Measurements from ENCODE around the gene FBXL17. TPM values are rescaled to one million over a fixed set of nuclear protein-coding genes. Genes with fewer than 3 reads are reported as not detected.

Gene FBXL17
- total RNA-seq, 1 donor from 2014 or later = 7.0 TPM

DNA sequence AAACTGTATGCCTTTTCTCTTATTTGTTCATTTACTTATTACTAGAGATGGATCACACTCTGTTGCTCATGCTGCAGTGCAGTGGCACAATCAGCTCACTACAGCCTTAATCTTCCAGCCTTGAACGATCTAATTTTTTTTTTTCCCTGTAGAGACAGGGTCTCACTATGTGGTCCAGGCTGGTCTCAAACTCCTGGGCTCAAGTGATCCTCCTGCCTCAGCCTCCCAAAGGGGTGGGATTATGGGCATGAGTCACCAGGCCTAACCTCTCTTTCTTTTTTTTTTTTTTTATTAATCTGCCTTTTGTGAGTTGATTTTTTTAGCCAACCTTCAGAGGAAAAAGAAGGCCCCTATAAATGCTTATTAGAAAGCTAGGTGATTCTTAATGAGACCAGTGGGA is 303.0 kb downstream of the FBXL17 start:
- Mint-ChIP-seq H3K36me3 (ENCODE audit: low read depth) (no peaks in the 10 kb centered on the region), H3K4me3 (ENCODE audit: low read depth) (no peak overlapping the region), H3K27ac (no peak overlapping the region), H3K27me3 (ENCODE audit: low read depth) (no peaks in the 10 kb centered on the region), H3K4me1 (ENCODE audit: low read depth) (no peaks in the 10 kb centered on the region), H3K9me3 (peaks cover 7% of the 10 kb centered on the region)
- intact Hi-C loops (cut with micrococcal nuclease) = no loop called here
- no peak for DNase-seq (ENCODE audit: low spot score)

DNA sequence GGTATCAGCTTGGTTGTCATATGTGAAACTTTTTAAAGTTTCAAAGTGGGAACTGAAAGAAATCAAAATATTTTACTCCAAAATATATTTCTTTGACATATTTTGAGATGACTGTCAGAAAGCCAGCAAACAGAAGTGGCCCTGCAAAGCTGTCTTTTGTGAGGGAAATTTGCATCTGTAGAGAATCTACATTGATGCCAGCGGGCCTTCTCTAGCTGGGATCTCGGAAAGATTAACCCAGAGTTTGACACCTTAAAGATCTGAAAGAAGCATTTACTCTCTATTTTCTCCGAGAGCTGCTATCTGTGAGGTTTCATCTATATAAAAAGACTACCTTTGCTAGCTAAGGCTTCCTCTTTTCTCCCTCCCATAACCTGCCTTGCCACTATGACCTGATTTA is 303.6 kb downstream of the FBXL17 start:
- no peak overlapping the region for H3K4me3 Mint-ChIP-seq (ENCODE audit: low read depth)
- intact Hi-C loops (cut with micrococcal nuclease) = no loop called here
- DNase-seq (ENCODE audit: low spot score) = no peak
- H3K4me1 Mint-ChIP-seq (ENCODE audit: low read depth) = no peaks in the 10 kb centered on the region
- no peak overlapping the region for H3K27ac Mint-ChIP-seq
- H3K27me3 Mint-ChIP-seq (ENCODE audit: low read depth) = no peaks in the 10 kb centered on the region
- no peaks in the 10 kb centered on the region for H3K36me3 Mint-ChIP-seq (ENCODE audit: low read depth)
- peaks cover 11% of the 10 kb centered on the region for H3K9me3 Mint-ChIP-seq

DNA sequence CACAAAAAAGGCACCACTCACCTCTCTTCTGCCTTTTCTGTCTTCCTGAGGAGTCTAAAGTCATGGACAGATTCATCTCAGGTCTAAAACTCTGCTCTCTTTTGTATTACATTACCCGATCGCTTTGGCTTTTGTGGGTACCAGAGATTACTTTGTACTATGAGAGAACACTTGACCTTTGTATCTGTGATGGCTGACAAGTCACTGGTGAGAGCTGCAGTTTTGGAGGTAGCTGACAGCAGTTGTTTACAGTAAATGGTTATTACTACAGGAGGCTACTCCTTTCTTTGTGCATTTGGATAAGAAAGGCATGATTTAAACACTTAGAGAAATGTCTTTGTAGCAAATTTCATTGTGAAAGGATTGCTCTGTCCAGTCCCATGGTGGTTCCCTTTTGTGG is 307.3 kb downstream of the FBXL17 start:
- Mint-ChIP-seq H3K27me3 (ENCODE audit: low read depth) (no peaks in the 10 kb centered on the region), H3K4me3 (ENCODE audit: low read depth) (no peak overlapping the region), H3K27ac (no peak overlapping the region), H3K4me1 (ENCODE audit: low read depth) (peaks cover under 1% of the 10 kb centered on the region), H3K36me3 (ENCODE audit: low read depth) (no peaks in the 10 kb centered on the region), H3K9me3 (peaks cover 17% of the 10 kb centered on the region)
- DNase-seq (ENCODE audit: low spot score) = no peak
- intact Hi-C loops (cut with micrococcal nuclease) = no loop called here

DNA sequence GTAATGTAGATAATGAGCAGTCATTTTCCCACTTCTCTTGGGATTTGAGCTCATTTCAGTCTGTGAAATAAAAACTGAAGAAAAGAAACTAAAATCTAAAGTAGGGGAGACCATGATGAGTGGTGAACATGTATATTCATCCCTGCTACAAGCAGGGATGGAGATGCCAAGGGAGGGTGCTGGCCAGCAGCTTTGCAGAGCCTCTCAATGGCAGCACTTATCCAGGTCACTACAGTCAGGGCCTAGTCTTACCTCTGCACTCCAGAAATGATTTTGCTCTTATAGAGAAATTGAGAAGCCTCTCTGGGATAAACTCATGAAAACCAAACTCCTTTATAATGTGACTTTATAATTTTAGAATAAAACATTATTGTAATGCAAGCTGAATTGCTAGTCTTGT is 317.6 kb downstream of the FBXL17 start:
- no peaks in the 10 kb centered on the region for H3K27me3 Mint-ChIP-seq (ENCODE audit: low read depth)
- intact Hi-C loops (cut with micrococcal nuclease) = no loop called here
- no peak for DNase-seq (ENCODE audit: low spot score)
- H3K36me3 Mint-ChIP-seq (ENCODE audit: low read depth) = no peaks in the 10 kb centered on the region
- H3K4me1 Mint-ChIP-seq (ENCODE audit: low read depth) = no peaks in the 10 kb centered on the region
- H3K4me3 Mint-ChIP-seq (ENCODE audit: low read depth) = no peak overlapping the region
- H3K27ac Mint-ChIP-seq = no peak overlapping the region
- H3K9me3 Mint-ChIP-seq = no peaks in the 10 kb centered on the region

DNA sequence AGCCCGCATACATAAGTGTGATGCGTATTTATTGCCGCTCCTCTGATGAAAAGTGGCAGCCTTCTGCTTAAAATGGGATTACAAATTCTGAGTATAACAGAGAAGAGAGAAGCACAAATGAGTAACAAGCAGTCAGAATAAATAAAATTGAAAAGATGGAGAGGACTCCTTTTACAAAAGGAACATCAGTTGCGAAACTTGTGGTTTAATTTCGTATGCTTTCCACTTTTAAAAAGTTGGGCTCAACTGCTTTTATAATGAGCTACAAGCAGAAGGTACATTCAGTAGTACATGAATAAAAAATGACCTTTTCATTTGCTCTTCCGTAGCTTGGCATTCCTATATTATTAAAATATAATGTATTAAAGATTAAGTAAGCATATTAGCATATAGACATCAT is 320.0 kb downstream of the FBXL17 start:
- no peak for DNase-seq (ENCODE audit: low spot score)
- Mint-ChIP-seq H3K27ac (no peak overlapping the region), H3K27me3 (ENCODE audit: low read depth) (no peaks in the 10 kb centered on the region), H3K36me3 (ENCODE audit: low read depth) (no peaks in the 10 kb centered on the region), H3K9me3 (no peaks in the 10 kb centered on the region), H3K4me3 (ENCODE audit: low read depth) (no peak overlapping the region), H3K4me1 (ENCODE audit: low read depth) (no peaks in the 10 kb centered on the region)
- intact Hi-C loops (cut with micrococcal nuclease) = no loop called here

DNA sequence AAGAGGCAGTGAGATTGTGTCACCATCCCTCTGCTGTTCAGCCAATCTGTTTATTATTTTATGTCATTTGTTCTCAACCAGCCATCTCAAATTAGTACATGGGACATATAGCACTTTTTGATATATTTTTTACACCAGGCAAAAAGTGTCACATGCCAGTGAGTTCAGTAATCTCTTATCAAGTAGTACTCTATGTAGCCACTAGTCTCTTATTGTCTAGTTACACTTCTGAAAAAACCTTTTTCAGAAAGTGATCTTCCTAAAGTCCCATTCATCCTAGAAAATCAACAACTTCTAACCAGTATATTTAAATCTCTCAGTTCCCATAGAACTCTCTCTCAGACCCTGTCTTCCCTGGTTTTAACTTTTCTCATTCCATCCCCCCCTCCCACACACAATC is 321.6 kb downstream of the FBXL17 start:
- no peak overlapping the region for H3K4me3 Mint-ChIP-seq (ENCODE audit: low read depth)
- H3K9me3 Mint-ChIP-seq = no peaks in the 10 kb centered on the region
- H3K27me3 Mint-ChIP-seq (ENCODE audit: low read depth) = peaks cover 2% of the 10 kb centered on the region
- no peak overlapping the region for H3K27ac Mint-ChIP-seq
- intact Hi-C loops (cut with micrococcal nuclease) = no loop called here
- H3K36me3 Mint-ChIP-seq (ENCODE audit: low read depth) = no peaks in the 10 kb centered on the region
- no peak for DNase-seq (ENCODE audit: low spot score)
- no peaks in the 10 kb centered on the region for H3K4me1 Mint-ChIP-seq (ENCODE audit: low read depth)

DNA sequence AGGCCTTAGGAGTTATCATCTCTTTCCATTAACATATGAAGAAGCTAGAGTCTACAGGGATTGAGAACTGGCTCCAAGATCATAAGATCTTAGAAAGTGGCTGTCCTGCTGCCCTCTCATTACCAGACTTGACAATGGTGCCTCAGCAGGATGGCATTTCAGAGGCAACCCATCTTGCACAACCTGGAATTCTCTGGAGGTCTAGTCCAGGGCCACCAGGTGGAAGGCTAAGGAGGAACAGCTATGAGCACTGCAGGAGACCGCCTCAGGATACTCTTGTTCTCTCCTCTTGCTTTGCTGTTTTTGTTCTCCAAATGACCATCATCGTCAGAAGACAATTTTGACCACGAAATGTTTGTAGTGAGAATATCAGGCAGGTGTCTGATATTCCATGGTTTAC is 322.6 kb downstream of the FBXL17 start:
- no peak for DNase-seq (ENCODE audit: low spot score)
- H3K4me1 Mint-ChIP-seq (ENCODE audit: low read depth) = no peaks in the 10 kb centered on the region
- no peak overlapping the region for H3K4me3 Mint-ChIP-seq (ENCODE audit: low read depth)
- H3K9me3 Mint-ChIP-seq = peaks cover 5% of the 10 kb centered on the region
- intact Hi-C loops (cut with micrococcal nuclease) = no loop called here
- peaks cover 2% of the 10 kb centered on the region for H3K27me3 Mint-ChIP-seq (ENCODE audit: low read depth)
- H3K36me3 Mint-ChIP-seq (ENCODE audit: low read depth) = no peaks in the 10 kb centered on the region
- no peak overlapping the region for H3K27ac Mint-ChIP-seq

DNA sequence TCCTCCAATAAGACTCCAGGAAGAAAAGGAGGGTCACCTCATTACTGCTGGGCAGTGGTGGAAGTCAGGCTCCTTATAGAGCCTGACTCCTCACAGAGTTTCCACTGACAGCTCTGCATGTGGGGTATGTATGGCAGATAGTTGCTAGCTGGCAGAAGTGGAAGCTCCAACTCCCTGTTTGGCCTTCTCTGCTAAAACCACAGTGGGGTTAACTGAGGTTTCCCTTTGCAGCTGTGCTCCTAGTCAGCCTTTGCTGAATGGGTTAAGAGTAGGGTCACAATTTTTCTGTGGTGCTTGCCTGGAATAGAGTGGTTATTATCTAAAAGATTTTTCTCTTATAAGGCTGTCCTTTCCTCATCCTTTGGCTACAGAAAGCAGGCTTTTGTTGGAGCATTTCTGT is 327.5 kb downstream of the FBXL17 start:
- intact Hi-C loops (cut with micrococcal nuclease) = no loop called here
- peaks cover 2% of the 10 kb centered on the region for H3K27me3 Mint-ChIP-seq (ENCODE audit: low read depth)
- no peaks in the 10 kb centered on the region for H3K4me1 Mint-ChIP-seq (ENCODE audit: low read depth)
- peaks cover 37% of the 10 kb centered on the region for H3K9me3 Mint-ChIP-seq
- DNase-seq (ENCODE audit: low spot score) = no peak
- no peak overlapping the region for H3K27ac Mint-ChIP-seq
- H3K36me3 Mint-ChIP-seq (ENCODE audit: low read depth) = peaks cover 2% of the 10 kb centered on the region
- H3K4me3 Mint-ChIP-seq (ENCODE audit: low read depth) = no peak overlapping the region

DNA sequence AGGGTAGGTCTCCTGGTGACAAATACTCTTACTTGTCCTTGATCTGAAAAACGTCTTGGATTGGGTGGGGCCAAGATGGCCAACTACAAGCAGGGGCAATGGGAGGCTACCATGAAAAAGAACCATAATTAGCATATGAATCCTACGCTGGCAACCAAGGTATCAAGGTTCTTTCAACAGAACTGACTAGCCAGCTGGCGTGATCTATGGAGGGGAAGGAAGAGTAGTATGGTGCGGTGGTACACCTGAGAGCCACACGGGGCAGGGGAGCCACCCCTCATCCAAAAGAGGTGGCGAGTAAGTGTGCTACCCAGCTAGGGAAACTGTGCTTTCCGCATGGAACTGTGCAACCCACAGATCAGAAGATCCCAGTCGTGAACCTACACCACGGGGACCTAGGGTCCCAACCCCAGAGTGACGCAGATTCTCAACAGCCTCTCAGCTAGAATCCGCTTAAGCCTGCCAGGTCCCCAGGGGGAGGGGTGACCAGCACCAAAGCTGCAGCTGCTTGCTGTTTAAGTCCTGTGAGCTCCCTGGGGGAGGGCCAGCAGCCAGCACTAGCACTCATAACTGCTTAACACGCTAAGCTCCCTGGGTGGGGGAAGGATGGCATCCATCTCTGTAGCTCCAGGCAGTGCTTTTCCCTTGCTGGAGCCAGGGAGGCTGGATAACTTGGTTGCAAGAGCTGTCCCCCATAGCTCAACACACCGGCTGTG is 334.8 kb downstream of the FBXL17 start:
- no peak for DNase-seq (ENCODE audit: low spot score)
- peaks cover 3% of the 10 kb centered on the region for H3K36me3 Mint-ChIP-seq (ENCODE audit: low read depth)
- H3K9me3 Mint-ChIP-seq = peaks cover 29% of the 10 kb centered on the region
- H3K27me3 Mint-ChIP-seq (ENCODE audit: low read depth) = no peaks in the 10 kb centered on the region
- H3K27ac Mint-ChIP-seq = no peak overlapping the region
- H3K4me3 Mint-ChIP-seq (ENCODE audit: low read depth) = no peak overlapping the region
- no peaks in the 10 kb centered on the region for H3K4me1 Mint-ChIP-seq (ENCODE audit: low read depth)
- intact Hi-C loops (cut with micrococcal nuclease) = no loop called here

DNA sequence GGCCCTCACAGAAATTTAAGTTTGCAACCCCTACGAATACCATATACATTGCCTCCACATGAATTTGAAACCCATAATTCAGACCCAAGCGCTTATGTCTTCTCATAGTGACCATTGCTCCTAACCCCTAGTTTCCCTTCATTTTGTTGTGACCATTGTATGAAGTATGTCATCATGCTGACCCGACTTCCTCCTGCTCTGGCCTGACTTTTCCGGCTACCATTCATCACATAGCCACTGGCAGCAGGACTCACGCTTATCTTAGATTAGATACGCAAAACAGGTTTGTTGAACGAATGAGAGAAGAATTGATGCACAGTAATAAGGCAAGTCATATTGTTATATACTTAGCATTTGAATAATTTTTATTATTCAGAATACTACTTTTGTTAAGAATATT is 345.4 kb downstream of the FBXL17 start:
- Mint-ChIP-seq H3K27ac (no peak overlapping the region), H3K27me3 (ENCODE audit: low read depth) (no peaks in the 10 kb centered on the region), H3K4me3 (ENCODE audit: low read depth) (no peak overlapping the region), H3K9me3 (no peaks in the 10 kb centered on the region), H3K4me1 (ENCODE audit: low read depth) (no peaks in the 10 kb centered on the region), H3K36me3 (ENCODE audit: low read depth) (no peaks in the 10 kb centered on the region)
- no peak for DNase-seq (ENCODE audit: low spot score)
- intact Hi-C loops (cut with micrococcal nuclease) = no loop called here

DNA sequence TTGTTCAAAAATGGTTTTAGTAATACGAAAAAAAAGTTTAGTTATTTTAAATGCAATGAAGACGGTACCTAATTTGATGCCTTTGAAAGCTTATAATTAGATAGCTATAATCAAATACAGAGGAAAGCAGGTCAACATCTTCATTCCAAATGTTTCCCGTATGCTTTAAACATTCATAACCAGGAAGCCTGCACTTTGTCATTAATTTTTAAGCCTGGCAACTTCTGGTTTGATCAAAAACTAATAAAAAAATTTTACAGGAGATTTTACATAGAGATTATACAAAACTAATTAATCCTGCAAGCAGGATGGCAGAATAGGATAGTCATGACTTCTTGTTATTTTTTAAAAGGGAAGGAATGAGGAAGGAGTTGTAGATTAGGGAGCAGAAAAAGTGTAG is 353.0 kb downstream of the FBXL17 start:
- Mint-ChIP-seq H3K9me3 (no peaks in the 10 kb centered on the region), H3K4me1 (ENCODE audit: low read depth) (no peaks in the 10 kb centered on the region), H3K36me3 (ENCODE audit: low read depth) (no peaks in the 10 kb centered on the region), H3K27ac (no peak overlapping the region), H3K27me3 (ENCODE audit: low read depth) (no peaks in the 10 kb centered on the region), H3K4me3 (ENCODE audit: low read depth) (no peak overlapping the region)
- no peak for DNase-seq (ENCODE audit: low spot score)
- intact Hi-C loops (cut with micrococcal nuclease) = no loop called here

DNA sequence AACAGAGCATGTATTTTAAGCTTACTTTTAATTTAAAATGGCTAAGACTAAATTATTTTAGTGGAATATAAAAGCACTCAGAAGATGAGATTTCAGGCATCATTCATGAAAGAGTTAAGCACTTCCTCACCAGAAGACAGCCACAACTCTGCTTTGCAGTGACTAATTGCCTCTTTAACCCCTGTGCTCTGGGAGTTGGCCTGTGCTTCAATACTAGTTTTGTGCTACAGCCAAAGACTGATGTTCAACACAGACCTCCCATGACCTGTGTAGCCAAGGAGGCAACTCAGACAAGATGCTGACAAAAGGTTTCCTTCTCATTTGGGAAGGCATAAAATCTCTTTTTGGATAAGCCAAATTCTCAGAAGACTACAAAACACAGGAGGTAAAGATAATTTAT is 353.5 kb downstream of the FBXL17 start:
- H3K9me3 Mint-ChIP-seq = no peaks in the 10 kb centered on the region
- H3K4me3 Mint-ChIP-seq (ENCODE audit: low read depth) = no peak overlapping the region
- H3K4me1 Mint-ChIP-seq (ENCODE audit: low read depth) = no peaks in the 10 kb centered on the region
- DNase-seq (ENCODE audit: low spot score) = no peak
- no peak overlapping the region for H3K27ac Mint-ChIP-seq
- H3K27me3 Mint-ChIP-seq (ENCODE audit: low read depth) = no peaks in the 10 kb centered on the region
- no peaks in the 10 kb centered on the region for H3K36me3 Mint-ChIP-seq (ENCODE audit: low read depth)
- intact Hi-C loops (cut with micrococcal nuclease) = no loop called here

DNA sequence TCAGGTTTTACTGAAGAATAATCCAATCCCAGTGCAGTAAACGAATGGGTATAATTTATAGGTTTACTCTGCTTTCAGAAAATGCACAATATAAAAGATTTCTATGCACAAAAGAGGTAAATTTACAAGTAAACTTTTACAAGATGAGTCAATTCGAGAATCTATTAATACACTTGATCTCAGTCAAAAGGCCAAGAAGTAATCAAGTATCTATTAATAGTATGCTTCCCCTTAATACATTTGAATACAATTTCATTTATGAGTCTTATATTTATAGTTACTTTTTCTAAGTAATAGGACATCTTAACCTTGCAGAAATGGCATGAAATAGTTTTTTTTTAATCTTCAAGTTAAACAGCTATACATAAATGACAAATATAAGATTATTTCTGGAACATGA is 355.9 kb downstream of the FBXL17 start:
- no peaks in the 10 kb centered on the region for H3K9me3 Mint-ChIP-seq
- no peaks in the 10 kb centered on the region for H3K27me3 Mint-ChIP-seq (ENCODE audit: low read depth)
- intact Hi-C loops (cut with micrococcal nuclease) = no loop called here
- H3K27ac Mint-ChIP-seq = no peak overlapping the region
- DNase-seq (ENCODE audit: low spot score) = no peak
- no peak overlapping the region for H3K4me3 Mint-ChIP-seq (ENCODE audit: low read depth)
- no peaks in the 10 kb centered on the region for H3K36me3 Mint-ChIP-seq (ENCODE audit: low read depth)
- H3K4me1 Mint-ChIP-seq (ENCODE audit: low read depth) = no peaks in the 10 kb centered on the region

DNA sequence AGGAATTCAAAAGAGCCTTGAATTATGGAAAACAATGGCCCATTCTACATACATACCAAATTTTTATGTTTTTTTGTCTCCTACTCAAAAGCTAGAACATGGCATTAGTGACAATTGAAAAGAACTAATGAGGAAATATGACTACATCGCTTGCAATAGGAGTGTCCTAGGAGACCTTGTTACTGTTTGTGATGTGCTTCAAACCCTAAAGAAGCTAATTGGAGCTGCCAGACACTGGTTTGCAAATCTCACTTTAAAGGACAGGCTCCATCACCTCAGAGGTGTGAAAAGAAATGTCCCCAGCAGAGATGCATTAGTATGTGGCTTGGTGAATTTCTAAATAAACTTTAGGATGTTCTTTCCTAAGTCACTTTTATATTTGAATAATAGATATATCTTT is 356.9 kb downstream of the FBXL17 start:
- no peak for DNase-seq (ENCODE audit: low spot score)
- Mint-ChIP-seq H3K27me3 (ENCODE audit: low read depth) (no peaks in the 10 kb centered on the region), H3K36me3 (ENCODE audit: low read depth) (no peaks in the 10 kb centered on the region), H3K4me1 (ENCODE audit: low read depth) (no peaks in the 10 kb centered on the region), H3K9me3 (no peaks in the 10 kb centered on the region), H3K27ac (no peak overlapping the region), H3K4me3 (ENCODE audit: low read depth) (no peak overlapping the region)
- intact Hi-C loops (cut with micrococcal nuclease) = no loop called here
